ENCODE measurements around the gene PPP1R13B.

DNA sequence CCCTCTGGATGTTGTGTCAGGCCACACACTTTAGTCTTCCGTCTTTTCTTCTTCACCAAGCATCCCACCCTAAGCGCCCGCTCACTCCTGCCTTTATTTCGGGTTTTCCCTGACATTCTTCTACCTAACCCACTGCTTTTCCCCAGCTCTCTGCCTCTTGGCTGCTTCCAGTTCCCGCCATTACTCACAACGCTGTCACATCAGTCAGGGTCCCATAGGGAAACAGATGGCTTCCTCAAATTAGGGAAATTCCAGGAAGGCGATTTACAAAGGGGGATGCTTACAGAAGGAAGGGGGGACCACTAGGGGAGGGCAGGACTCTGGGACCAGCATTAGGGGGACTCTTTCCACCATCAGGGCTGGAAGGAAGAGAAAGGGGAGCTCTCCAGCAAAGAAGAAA lies 9.2 kb upstream of the PPP1R13B start:
- no peak for TF ChIP-seq EZH2phosphoT487 (IDR thresholded peaks at IDR 0.05)
- TF ChIP-seq, protein P1, sequence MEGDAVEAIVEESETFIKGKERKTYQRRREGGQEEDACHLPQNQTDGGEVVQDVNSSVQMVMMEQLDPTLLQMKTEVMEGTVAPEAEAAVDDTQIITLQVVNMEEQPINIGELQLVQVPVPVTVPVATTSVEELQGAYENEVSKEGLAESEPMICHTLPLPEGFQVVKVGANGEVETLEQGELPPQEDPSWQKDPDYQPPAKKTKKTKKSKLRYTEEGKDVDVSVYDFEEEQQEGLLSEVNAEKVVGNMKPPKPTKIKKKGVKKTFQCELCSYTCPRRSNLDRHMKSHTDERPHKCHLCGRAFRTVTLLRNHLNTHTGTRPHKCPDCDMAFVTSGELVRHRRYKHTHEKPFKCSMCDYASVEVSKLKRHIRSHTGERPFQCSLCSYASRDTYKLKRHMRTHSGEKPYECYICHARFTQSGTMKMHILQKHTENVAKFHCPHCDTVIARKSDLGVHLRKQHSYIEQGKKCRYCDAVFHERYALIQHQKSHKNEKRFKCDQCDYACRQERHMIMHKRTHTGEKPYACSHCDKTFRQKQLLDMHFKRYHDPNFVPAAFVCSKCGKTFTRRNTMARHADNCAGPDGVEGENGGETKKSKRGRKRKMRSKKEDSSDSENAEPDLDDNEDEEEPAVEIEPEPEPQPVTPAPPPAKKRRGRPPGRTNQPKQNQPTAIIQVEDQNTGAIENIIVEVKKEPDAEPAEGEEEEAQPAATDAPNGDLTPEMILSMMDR (IDR thresholded peaks at IDR 0.05): no peak
- TF ChIP-seq EZH2 (IDR thresholded peaks at IDR 0.05): no peak
